HL-60 (cell line): Measurements from ENCODE around the gene PDZD8.

Experiments used
- DNase-seq, 2 experiments: peaks; one replicate each; pipeline ENCODE4 v3.0.0-alpha.2; 2010 to 2020; ENCODE audit warnings: low read depth in 1 of 2, low spot score in 1 of 2
- H3K27ac ChIP-seq: fragments of 250-450 bp; sonication (Bioruptor Pico); replicated peaks from 2 replicates; pipeline ENCODE4 v1.5.1; 2020; ENCODE audit warnings: mild to moderate bottlenecking, moderate library complexity
- H3K27me3 ChIP-seq: fragments of 250-450 bp; sonication (Bioruptor Pico); 2 replicates; pipeline ENCODE4 v1.5.1; 2021; ENCODE audit warnings: mild to moderate bottlenecking, moderate library complexity; ENCODE audit not compliant: insufficient read depth, poor library complexity, severe bottlenecking
- H3K4me3 ChIP-seq: replicated peaks from 2 replicates; pipeline ENCODE4 v1.5.1; 2011; ENCODE audit warnings: mild to moderate bottlenecking, control low read depth, low read length; ENCODE audit not compliant: insufficient read depth
- GABPA ChIP-seq: IDR thresholded peaks from 2 replicates; pipeline ENCODE4 v1.6.1; 2012; ENCODE audit warnings: low read depth
- POLR2AphosphoS5 ChIP-seq: IDR thresholded peaks from 2 replicates; pipeline ENCODE4 v1.6.1; 2012; ENCODE audit warnings: low read depth
- SPI1 ChIP-seq: IDR thresholded peaks from 2 replicates; pipeline ENCODE4 v1.6.1; 2012; ENCODE audit warnings: low read depth, mild to moderate bottlenecking, borderline replicate concordance
- TF ChIP-seq, protein P1 (sequence below): IDR thresholded peaks from 2 replicates; pipeline ENCODE4 v1.6.1; 2012; ENCODE audit warnings: low read depth; ENCODE audit not compliant: insufficient replicate concordance
- TF ChIP-seq, protein P2 (sequence below): IDR thresholded peaks from one replicate; pipeline ENCODE4 v1.5.1; 2011; ENCODE audit warnings: low read length, control low read depth, inconsistent platforms; ENCODE audit not compliant: insufficient read depth

The PDZD8 gene

GRCh38 chr10:117240621-117241529, 134.4 kb downstream of the PDZD8 start, which contains the start of gene SLC18A2:
SLC18A2 (plus strand) TSS chr10:117241114; CDS start chr10:117241694, 580 bp downstream.
- no peak within 1 kb of the TSS for H3K27ac ChIP-seq
- no peak for TF ChIP-seq GABPA
- no peak for TF ChIP-seq SPI1
- TF ChIP-seq, protein P1, sequence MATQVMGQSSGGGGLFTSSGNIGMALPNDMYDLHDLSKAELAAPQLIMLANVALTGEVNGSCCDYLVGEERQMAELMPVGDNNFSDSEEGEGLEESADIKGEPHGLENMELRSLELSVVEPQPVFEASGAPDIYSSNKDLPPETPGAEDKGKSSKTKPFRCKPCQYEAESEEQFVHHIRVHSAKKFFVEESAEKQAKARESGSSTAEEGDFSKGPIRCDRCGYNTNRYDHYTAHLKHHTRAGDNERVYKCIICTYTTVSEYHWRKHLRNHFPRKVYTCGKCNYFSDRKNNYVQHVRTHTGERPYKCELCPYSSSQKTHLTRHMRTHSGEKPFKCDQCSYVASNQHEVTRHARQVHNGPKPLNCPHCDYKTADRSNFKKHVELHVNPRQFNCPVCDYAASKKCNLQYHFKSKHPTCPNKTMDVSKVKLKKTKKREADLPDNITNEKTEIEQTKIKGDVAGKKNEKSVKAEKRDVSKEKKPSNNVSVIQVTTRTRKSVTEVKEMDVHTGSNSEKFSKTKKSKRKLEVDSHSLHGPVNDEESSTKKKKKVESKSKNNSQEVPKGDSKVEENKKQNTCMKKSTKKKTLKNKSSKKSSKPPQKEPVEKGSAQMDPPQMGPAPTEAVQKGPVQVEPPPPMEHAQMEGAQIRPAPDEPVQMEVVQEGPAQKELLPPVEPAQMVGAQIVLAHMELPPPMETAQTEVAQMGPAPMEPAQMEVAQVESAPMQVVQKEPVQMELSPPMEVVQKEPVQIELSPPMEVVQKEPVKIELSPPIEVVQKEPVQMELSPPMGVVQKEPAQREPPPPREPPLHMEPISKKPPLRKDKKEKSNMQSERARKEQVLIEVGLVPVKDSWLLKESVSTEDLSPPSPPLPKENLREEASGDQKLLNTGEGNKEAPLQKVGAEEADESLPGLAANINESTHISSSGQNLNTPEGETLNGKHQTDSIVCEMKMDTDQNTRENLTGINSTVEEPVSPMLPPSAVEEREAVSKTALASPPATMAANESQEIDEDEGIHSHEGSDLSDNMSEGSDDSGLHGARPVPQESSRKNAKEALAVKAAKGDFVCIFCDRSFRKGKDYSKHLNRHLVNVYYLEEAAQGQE: no peak
- TF ChIP-seq, protein P2, sequence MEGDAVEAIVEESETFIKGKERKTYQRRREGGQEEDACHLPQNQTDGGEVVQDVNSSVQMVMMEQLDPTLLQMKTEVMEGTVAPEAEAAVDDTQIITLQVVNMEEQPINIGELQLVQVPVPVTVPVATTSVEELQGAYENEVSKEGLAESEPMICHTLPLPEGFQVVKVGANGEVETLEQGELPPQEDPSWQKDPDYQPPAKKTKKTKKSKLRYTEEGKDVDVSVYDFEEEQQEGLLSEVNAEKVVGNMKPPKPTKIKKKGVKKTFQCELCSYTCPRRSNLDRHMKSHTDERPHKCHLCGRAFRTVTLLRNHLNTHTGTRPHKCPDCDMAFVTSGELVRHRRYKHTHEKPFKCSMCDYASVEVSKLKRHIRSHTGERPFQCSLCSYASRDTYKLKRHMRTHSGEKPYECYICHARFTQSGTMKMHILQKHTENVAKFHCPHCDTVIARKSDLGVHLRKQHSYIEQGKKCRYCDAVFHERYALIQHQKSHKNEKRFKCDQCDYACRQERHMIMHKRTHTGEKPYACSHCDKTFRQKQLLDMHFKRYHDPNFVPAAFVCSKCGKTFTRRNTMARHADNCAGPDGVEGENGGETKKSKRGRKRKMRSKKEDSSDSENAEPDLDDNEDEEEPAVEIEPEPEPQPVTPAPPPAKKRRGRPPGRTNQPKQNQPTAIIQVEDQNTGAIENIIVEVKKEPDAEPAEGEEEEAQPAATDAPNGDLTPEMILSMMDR: no peak
- no peak for TF ChIP-seq POLR2AphosphoS5
- DNase-seq: no peak
- no peak within 1 kb of the TSS for H3K4me3 ChIP-seq
- H3K27me3 ChIP-seq: peaks cover 32% of the 10 kb centered on the region

DNA sequence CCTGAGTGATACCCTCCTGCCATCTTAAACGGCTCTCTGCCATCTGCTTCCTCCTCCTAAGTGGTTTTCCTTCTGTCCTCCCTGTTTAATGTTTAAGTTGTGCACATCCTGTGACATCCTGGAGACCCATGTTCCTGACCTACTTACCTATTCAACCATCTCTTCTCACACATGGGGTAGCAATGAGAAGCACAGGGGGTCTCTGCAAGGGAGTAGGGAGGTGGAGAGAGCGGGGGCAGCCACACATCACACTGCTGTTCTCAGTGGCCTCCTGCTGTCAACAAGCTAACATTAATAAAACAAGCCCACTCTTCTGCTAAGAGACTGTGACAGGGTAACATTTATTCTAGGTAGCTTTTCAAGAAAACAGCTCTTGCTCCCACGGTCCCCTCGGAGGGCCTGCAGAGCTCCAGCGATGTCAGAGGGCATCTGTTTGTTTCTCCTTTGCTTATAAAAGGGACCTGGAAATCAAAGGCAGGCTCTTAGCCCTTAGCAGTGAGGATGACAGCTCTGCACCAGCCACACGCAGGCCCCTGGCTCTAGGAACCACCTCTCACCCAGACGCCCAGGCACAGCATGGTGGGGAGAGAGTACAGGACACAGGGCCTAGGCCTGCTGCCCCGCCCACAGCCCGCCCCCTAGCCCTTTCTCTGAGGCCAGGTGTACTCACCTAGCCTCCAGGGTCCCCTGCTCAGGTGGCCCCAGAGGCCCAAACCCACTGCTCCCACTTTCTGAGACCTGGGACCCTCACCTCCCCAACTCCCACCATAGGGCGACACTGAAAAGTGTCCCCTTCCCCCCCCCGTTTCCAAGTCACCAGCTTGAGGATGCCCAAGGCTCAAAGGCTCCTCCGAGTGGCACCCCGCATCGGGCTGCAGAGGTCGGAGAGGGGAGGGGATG, 135.3 kb downstream of the PDZD8 start:
- TF ChIP-seq, protein P1: no peak
- TF ChIP-seq POLR2AphosphoS5 (no peak), SPI1 (no peak), GABPA (no peak)
- TF ChIP-seq, protein P2: no peak
- Histone ChIP-seq H3K27ac (no peak overlapping the region), H3K4me3 (no peak overlapping the region), H3K27me3 (peaks cover 32% of the 10 kb centered on the region)
- no peak for DNase-seq

DNA sequence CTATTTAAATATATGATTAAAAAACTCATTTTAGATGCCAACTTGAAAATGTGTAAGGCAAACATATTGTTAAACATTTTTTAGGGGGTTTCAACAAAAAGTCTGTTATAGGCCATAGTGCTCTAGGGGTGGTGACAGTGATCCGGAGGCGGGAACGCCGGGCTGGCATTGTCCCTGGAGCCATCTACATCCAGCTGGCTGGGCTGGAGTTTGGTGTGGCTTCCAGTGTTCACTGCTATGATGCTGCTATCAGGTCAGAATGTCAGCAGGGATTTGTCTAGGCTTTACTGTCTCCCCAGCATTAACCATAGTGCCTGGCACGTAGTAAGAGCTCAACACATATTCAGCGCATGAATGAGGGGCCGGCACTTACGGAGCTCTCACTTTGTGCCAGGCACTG, 136.2 kb downstream of the PDZD8 start:
- H3K27ac ChIP-seq: no peak overlapping the region
- H3K4me3 ChIP-seq: no peak overlapping the region
- TF ChIP-seq, protein P1: no peak
- TF ChIP-seq POLR2AphosphoS5: no peak
- TF ChIP-seq SPI1: no peak
- TF ChIP-seq GABPA: no peak
- TF ChIP-seq, protein P2: no peak
- peaks cover 24% of the 10 kb centered on the region for H3K27me3 ChIP-seq
- no peak for DNase-seq
